ENCODE results near the gene WDR72. TPM values are rescaled to one million over a fixed set of nuclear protein-coding genes. Genes with fewer than 3 reads are reported as not detected.

Gene WDR72
- total RNA-seq, 4 donors from 2014 or later, result not detected

DNA sequence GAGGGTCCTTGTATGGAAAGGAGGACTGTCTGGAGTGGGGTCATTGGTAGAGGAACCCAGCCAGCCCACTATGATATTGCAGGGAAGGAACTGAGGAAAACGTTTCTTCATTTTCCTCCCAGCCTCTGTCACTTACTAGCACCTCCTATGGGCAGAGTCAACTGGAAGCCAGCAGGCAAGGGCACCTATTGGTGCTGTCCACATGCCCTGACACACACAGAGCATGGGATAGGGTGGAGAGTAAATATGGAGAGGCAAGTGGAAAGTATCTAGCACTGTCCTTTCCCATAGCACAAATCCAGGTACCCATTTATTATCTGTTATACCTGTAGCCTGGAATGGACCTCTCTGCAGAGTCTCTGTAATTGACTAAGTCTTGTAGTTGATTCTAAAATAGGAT, 285.6 kb downstream of the WDR72 start:
- intact Hi-C loops (cut with DNase I), result no loop called here
- no peaks in the 10 kb centered on the region for H3K27me3 ChIP-seq
- no peak overlapping the region for H3K4me3 ChIP-seq
- TF ChIP-seq POLR2AphosphoS5 (IDR thresholded peaks at IDR 0.05) (no peak), POLR2A (IDR thresholded peaks at IDR 0.05; ENCODE audit: low read depth) (no peak), EP300 (IDR thresholded peaks at IDR 0.05) (no peak)
- TF ChIP-seq, protein P1, sequence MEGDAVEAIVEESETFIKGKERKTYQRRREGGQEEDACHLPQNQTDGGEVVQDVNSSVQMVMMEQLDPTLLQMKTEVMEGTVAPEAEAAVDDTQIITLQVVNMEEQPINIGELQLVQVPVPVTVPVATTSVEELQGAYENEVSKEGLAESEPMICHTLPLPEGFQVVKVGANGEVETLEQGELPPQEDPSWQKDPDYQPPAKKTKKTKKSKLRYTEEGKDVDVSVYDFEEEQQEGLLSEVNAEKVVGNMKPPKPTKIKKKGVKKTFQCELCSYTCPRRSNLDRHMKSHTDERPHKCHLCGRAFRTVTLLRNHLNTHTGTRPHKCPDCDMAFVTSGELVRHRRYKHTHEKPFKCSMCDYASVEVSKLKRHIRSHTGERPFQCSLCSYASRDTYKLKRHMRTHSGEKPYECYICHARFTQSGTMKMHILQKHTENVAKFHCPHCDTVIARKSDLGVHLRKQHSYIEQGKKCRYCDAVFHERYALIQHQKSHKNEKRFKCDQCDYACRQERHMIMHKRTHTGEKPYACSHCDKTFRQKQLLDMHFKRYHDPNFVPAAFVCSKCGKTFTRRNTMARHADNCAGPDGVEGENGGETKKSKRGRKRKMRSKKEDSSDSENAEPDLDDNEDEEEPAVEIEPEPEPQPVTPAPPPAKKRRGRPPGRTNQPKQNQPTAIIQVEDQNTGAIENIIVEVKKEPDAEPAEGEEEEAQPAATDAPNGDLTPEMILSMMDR (IDR thresholded peaks at IDR 0.05), result no peak
- no peaks in the 10 kb centered on the region for H3K36me3 ChIP-seq
- 36% methylated on average over 1 of the region's 1 CpG for WGBS
- no peaks in the 10 kb centered on the region for H3K9me3 ChIP-seq
- no peak overlapping the region for H3K27ac ChIP-seq (replicated peaks in 1 of 4)
- H3K4me1 ChIP-seq, result no peaks in the 10 kb centered on the region
- peak; percentile 77 for DNase-seq (ENCODE audit: extremely low spot score)

DNA sequence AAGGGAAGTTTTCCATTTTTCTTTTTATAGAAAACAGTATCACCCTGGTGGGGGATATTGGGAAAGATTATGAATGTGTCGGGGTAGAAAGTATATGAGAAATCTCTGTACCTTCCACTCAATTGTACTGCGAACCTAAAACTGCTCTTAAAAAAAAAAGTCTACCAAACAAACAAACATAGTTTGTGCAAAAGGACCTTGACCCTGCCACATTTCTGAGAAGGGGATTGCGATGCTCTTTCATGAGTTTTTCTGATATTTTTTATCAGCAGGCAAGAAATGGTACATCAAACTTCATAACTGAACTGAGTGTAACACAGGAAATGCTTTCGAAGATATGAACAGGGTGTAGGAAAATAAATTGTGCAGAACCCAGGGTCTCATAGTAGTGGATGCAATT, 286.0 kb downstream of the WDR72 start:
- Histone ChIP-seq H3K4me3 (no peak overlapping the region), H3K9me3 (no peaks in the 10 kb centered on the region), H3K4me1 (no peaks in the 10 kb centered on the region), H3K27ac (replicated peaks in 1 of 4) (no peak overlapping the region), H3K27me3 (no peaks in the 10 kb centered on the region), H3K36me3 (no peaks in the 10 kb centered on the region)
- TF ChIP-seq, protein P1 (IDR thresholded peaks at IDR 0.05), result no peak
- TF ChIP-seq EP300 (IDR thresholded peaks at IDR 0.05), result no peak
- TF ChIP-seq POLR2A (IDR thresholded peaks at IDR 0.05; ENCODE audit: low read depth), result no peak
- TF ChIP-seq POLR2AphosphoS5 (IDR thresholded peaks at IDR 0.05), result no peak
- peak; percentile 74 for DNase-seq (ENCODE audit: extremely low spot score)
- intact Hi-C loops (cut with DNase I), result no loop called here
- 78% methylated on average over 4 of the region's 4 CpGs for WGBS

DNA sequence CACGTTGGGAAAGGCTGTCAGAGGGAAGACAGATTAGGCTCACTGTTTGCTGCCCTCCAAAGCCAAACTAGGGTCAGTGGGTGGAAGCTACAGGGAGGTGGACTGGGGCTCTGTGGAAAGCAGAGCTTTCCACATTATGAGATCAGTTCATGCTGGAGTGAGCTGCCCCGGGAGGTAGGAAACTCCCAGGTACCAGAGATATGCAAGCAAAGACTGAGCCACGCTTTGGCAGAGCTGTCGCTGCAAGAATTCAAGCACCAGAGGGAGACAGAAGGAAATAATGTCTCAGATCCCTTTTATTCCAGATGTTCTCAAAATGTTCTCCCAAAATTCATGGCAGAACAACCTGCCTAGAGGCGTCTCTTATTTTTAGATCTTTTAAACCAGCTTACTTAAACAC, 286.6 kb downstream of the WDR72 start:
- intact Hi-C loops (cut with DNase I), result no loop called here
- H3K27ac ChIP-seq (replicated peaks in 1 of 4), result no peak overlapping the region
- TF ChIP-seq EP300 (IDR thresholded peaks at IDR 0.05) (no peak), POLR2AphosphoS5 (IDR thresholded peaks at IDR 0.05) (no peak), POLR2A (IDR thresholded peaks at IDR 0.05; ENCODE audit: low read depth) (no peak)
- TF ChIP-seq, protein P1 (IDR thresholded peaks at IDR 0.05), result no peak
- H3K36me3 ChIP-seq, result no peaks in the 10 kb centered on the region
- DNase-seq (ENCODE audit: extremely low spot score), result peak; percentile 29
- H3K4me3 ChIP-seq, result no peak overlapping the region
- no peaks in the 10 kb centered on the region for H3K27me3 ChIP-seq
- H3K4me1 ChIP-seq, result no peaks in the 10 kb centered on the region
- 48% methylated on average over 5 of the region's 5 CpGs for WGBS
- no peaks in the 10 kb centered on the region for H3K9me3 ChIP-seq

DNA sequence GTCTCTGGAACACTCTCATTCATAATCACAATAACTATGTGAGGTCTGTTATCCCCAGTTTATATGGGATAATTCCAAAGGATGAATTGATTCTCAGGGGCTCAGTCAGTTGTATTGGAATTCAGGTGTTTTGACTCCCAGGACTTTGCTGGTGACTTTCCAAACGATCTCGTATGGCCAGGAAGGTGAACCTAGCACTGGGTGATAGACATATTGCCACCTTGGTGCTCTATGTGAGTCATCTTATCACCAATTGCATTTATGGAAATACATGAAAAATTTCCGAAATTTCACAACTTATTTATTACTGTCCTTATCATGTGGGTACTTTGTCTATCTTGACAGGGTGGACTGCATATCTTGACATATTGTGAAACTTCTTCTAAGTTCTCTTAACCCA, 287.3 kb downstream of the WDR72 start:
- no peaks in the 10 kb centered on the region for H3K4me1 ChIP-seq
- no peak for DNase-seq (ENCODE audit: extremely low spot score)
- H3K27me3 ChIP-seq, result no peaks in the 10 kb centered on the region
- intact Hi-C loops (cut with DNase I), result no loop called here
- WGBS, result 78% methylated on average over 3 of the region's 3 CpGs
- no peak for TF ChIP-seq POLR2AphosphoS5 (IDR thresholded peaks at IDR 0.05)
- TF ChIP-seq EP300 (IDR thresholded peaks at IDR 0.05), result no peak
- TF ChIP-seq POLR2A (IDR thresholded peaks at IDR 0.05; ENCODE audit: low read depth), result no peak
- TF ChIP-seq, protein P1 (IDR thresholded peaks at IDR 0.05), result no peak
- no peak overlapping the region for H3K4me3 ChIP-seq
- H3K36me3 ChIP-seq, result no peaks in the 10 kb centered on the region
- no peaks in the 10 kb centered on the region for H3K9me3 ChIP-seq
- no peak overlapping the region for H3K27ac ChIP-seq (replicated peaks in 1 of 4)

DNA sequence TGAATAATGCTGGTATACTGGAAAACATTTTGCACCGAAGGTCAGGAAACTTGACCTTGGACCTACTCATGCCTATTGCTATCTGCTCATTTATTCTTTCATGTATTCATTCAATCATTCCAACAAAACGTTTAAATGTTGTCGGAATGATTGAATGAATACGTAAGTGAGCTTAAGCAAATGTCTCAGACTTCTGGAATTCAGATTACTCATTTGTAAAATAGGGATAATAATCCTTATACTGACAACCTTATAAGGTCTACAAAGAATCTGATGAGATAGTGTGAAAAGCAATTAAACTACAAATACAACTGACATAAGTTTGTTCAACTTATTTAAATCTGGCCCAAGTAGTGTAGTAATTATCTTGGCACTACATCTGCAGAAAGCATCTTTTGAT, 288.7 kb downstream of the WDR72 start:
- Histone ChIP-seq H3K4me3 (no peak overlapping the region), H3K27me3 (no peaks in the 10 kb centered on the region), H3K4me1 (no peaks in the 10 kb centered on the region), H3K9me3 (no peaks in the 10 kb centered on the region), H3K36me3 (no peaks in the 10 kb centered on the region), H3K27ac (replicated peaks in 1 of 4) (no peak overlapping the region)
- intact Hi-C loops (cut with DNase I), result no loop called here
- 64% methylated on average over 4 of the region's 4 CpGs for WGBS
- no peak for DNase-seq (ENCODE audit: extremely low spot score)
- TF ChIP-seq EP300 (IDR thresholded peaks at IDR 0.05) (no peak), POLR2A (IDR thresholded peaks at IDR 0.05; ENCODE audit: low read depth) (no peak), POLR2AphosphoS5 (IDR thresholded peaks at IDR 0.05) (no peak)
- TF ChIP-seq, protein P1 (IDR thresholded peaks at IDR 0.05), result no peak
